HepG2 (cell line): ENCODE data around the gene TNFRSF25. TPM values are rescaled to one million over a fixed set of nuclear protein-coding genes. Genes with fewer than 3 reads are reported as not detected.

Experiments used
- ATAC-seq: fragments of 200-7000 bp; cut with Tn5 transposase; 3 replicates; pipeline ENCODE4 v1.9.1; 2020; ENCODE audit warnings: mild to moderate bottlenecking, moderate library complexity
- BruUV-seq: library from RNA; stranded (reverse); fragments of 400-500 nt; replicated peaks from 2 replicates; lab custom pipeline; 2021; lab: Mats Ljungman, UMichigan
- CTCF ChIA-PET: fragments of 300-600 bp; formaldehyde crosslinking; extraction: SDS; loops from one replicate; lab custom pipeline; 2021; ENCODE audit warnings: low total read pairs, inconsistent platforms, low intra/inter-chr PET ratio; lab: Yijun Ruan, JAX
- POLR2A ChIA-PET: fragments of 350-600 bp; sonication (Branson Sonifier 250); formaldehyde crosslinking; loops from one replicate; lab custom pipeline; 2020; ENCODE audit warnings: antibody characterized with exemption, inconsistent platforms; lab: Yijun Ruan, JAX
- DNase-seq: peaks from one replicate; pipeline ENCODE4 v3.0.0-alpha.2; 2015; ENCODE audit warnings: low spot score
- FAIRE-seq: peaks from 3 replicates; lab custom pipeline; 2011; peaks lifted over from hg19 to GRCh38; lab: Jason Lieb, UNC
- H2AFZ ChIP-seq: one replicate; pipeline ENCODE4 v1.6.1; 2011; ENCODE audit warnings: low read length, inconsistent platforms
- H3K27ac ChIP-seq: fragments of 300-600 bp; 3 replicates; pipeline ENCODE4 v1.8.0; 2011; ENCODE audit warnings: mixed run types, mild to moderate bottlenecking, mixed read lengths, low read length, inconsistent platforms; ENCODE audit not compliant: insufficient read depth; ENCODE audit errors: extremely low read length
- H3K27me3 ChIP-seq, 2 experiments: fragments of 200-600 bp in 1 of 2; 2 replicates in 1 of 2; 3 replicates in 1 of 2; pipeline versions ENCODE4 v1.6.0 to v1.8.0; 2011; ENCODE audit warnings: low read length in 2 of 2, mild to moderate bottlenecking in 2 of 2, moderate library complexity in 2 of 2, inconsistent platforms in 1 of 2; ENCODE audit not compliant: insufficient read depth in 2 of 2, control insufficient read depth in 1 of 2
- H3K36me3 ChIP-seq, 2 experiments: fragments of 200-600 bp in 1 of 2; replicated peaks in 1 of 2; 2 replicates in 1 of 2; 3 replicates in 1 of 2; pipeline versions ENCODE4 v1.5.1 to v1.8.0; 2011; ENCODE audit warnings: low read length in 2 of 2, inconsistent platforms in 1 of 2; ENCODE audit not compliant: insufficient read depth in 2 of 2, control insufficient read depth in 1 of 2
- H3K4me1 ChIP-seq: 2 replicates; pipeline ENCODE4 v1.5.1; 2012; ENCODE audit warnings: low read length, inconsistent platforms; ENCODE audit not compliant: insufficient read depth
- H3K4me2 ChIP-seq: 2 replicates; pipeline ENCODE4 v1.6.0; 2011; ENCODE audit warnings: low read depth, low read length, inconsistent platforms
- H3K4me3 ChIP-seq, 3 experiments: fragments of 200-600 bp in 1 of 3; sonication (generic), shearing (Covaris generic) in 1 of 3; replicated peaks in 1 of 3; 2 replicates each; pipeline ENCODE4 v1.5.1; 2011 to 2016; ENCODE audit warnings: low read length in 3 of 3, inconsistent platforms in 2 of 3, low read depth in 2 of 3, mild to moderate bottlenecking in 2 of 3, control low read depth in 1 of 3, mixed read lengths in 1 of 3; ENCODE audit not compliant: insufficient read depth in 1 of 3
- H3K79me2 ChIP-seq: one replicate; pipeline ENCODE4 v1.6.1; 2011; ENCODE audit warnings: low read length, inconsistent platforms; ENCODE audit not compliant: insufficient read depth
- H3K9ac ChIP-seq: 2 replicates; pipeline ENCODE4 v1.6.0; 2011; ENCODE audit warnings: mild to moderate bottlenecking, low read depth, low read length, inconsistent platforms; ENCODE audit not compliant: insufficient read depth
- H3K9me3 ChIP-seq: 2 replicates; pipeline ENCODE4 v1.5.1; 2012; ENCODE audit warnings: mild to moderate bottlenecking, low read length
- H4K20me1 ChIP-seq: 2 replicates; pipeline ENCODE4 v1.6.0; 2011; ENCODE audit warnings: inconsistent platforms, mild to moderate bottlenecking, low read length, moderate library complexity; ENCODE audit not compliant: insufficient read depth
- CEBPG ChIP-seq: IDR thresholded peaks from 2 replicates; pipeline ENCODE4 v1.6.1; 2016
- CHCHD3 ChIP-seq: sonication (generic); formaldehyde crosslinking; IDR thresholded peaks from 2 replicates; pipeline ENCODE4 v1.8.0; 2022; ENCODE audit warnings: mild to moderate bottlenecking, missing genetic modification reagents, moderate library complexity
- GATAD2A ChIP-seq: IDR thresholded peaks from 2 replicates; pipeline ENCODE4 v1.6.1; 2016
- IKZF5 ChIP-seq: IDR thresholded peaks from 2 replicates; pipeline ENCODE4 v1.6.1; 2018; ENCODE audit warnings: missing genetic modification reagents, mild to moderate bottlenecking, missing compliant biosample characterization
- KDM5B ChIP-seq: sonication (generic); formaldehyde crosslinking; IDR thresholded peaks from 2 replicates; pipeline ENCODE4 v1.4.0; 2020; ENCODE audit warnings: missing genetic modification reagents, mild to moderate bottlenecking, borderline replicate concordance
- YEATS2 ChIP-seq: sonication (generic); formaldehyde crosslinking; IDR thresholded peaks from 2 replicates; pipeline ENCODE4 v1.4.0; 2020; ENCODE audit warnings: missing genetic modification reagents, borderline replicate concordance
- YY1 ChIP-seq: IDR thresholded peaks from 2 replicates; pipeline ENCODE4 v1.6.1; 2011; ENCODE audit warnings: low read length, low read depth, moderate library complexity, mild to moderate bottlenecking; ENCODE audit not compliant: insufficient read depth, insufficient replicate concordance
- ZBTB26 ChIP-seq: IDR thresholded peaks from 2 replicates; pipeline ENCODE4 v1.6.1; 2016; ENCODE audit warnings: missing compliant biosample characterization, missing genetic modification reagents, borderline replicate concordance
- ZNF235 ChIP-seq: sonication (generic); formaldehyde crosslinking; IDR thresholded peaks from 2 replicates; pipeline ENCODE4 v1.8.1; 2023; ENCODE audit warnings: mild to moderate bottlenecking, missing genetic modification reagents, borderline replicate concordance
- ZNF280D ChIP-seq: sonication (generic); formaldehyde crosslinking; IDR thresholded peaks from 2 replicates; pipeline ENCODE4 v1.5.1; 2020; ENCODE audit warnings: mild to moderate bottlenecking, missing genetic modification reagents
- WGBS: methylation state at CpG from one replicate; pipeline ENCODE4 v1.1.6; 2017; ENCODE audit warnings: low lambda C conversion rate; 5-methylcytosine and 5-hydroxymethylcytosine counted together
- in situ Hi-C: cut with HindIII; loops from 2 replicates; pipeline ENCODE4 v1.10.0; 2017; ENCODE audit warnings: low pct_unique_long_range_greater_than_20kb; ENCODE audit not compliant: extremely low pct_ligation_motif_present
- intact Hi-C: fragments of 100-400 bp; cut with micrococcal nuclease; formaldehyde crosslinking; loops from one replicate; pipeline ENCODE4 v1.10.0; 2022; ENCODE audit not compliant: unreplicated experiment
- polyA plus RNA-seq, 8 experiments: library from polyadenylated mRNA; depleted of rRNA in 3 of 8; stranded (reverse) in 7 of 8; unstranded in 1 of 8; fragments of >200 nt; fragmentation: Illumina TruSeq in 4 of 8; extraction: Trizol in 4 of 8; gene quantifications; 2 replicates each; pipeline versions ENCODE4 v1.2.1 to v1.2.3, GENCODE V29; 2011 to 2016; ENCODE audit warnings: low read depth in 4 of 8, missing spikeins in 1 of 8, mixed read lengths in 1 of 8; ENCODE audit not compliant: insufficient read depth in 1 of 8
- total RNA-seq, 5 experiments: library from RNA; depleted of rRNA; stranded (reverse); fragments of >200 nt; fragmentation: Illumina TruSeq; extraction: Trizol; gene quantifications; 2 replicates each; pipeline ENCODE4 v1.2.3, GENCODE V29; 2016; ENCODE audit warnings: low read depth in 1 of 5

TNFRSF25 gene
- total and polyA plus RNA-seq, 2 of the 13 experiments (the other 11 are each of a cell fraction or from before 2014, with no cell fraction given): 1.4 to 1.5 TPM

- peak overlapping the region in 1 of 3 experiments; percentile 23; a peak in 1 of 6 replicates for H3K4me3 ChIP-seq
- no peak overlapping the region for H2AFZ ChIP-seq
- ChIA-PET POLR2A (interaction anchor here (1.2 kb wide), 1 partner anchor 45 kb away, joined by 3 read pairs; the partner anchor contains the start of genes NOL9 and TAS1R1), CTCF (no interaction called here)
- no TSS peak for BruUV-seq
- DNase-seq (no peak), ATAC-seq (peak; percentile 1; the same call in 1 of the 3 replicates), FAIRE-seq (no peak)
- no peaks in the 10 kb centered on the region for H3K36me3 ChIP-seq
- H3K9me3 ChIP-seq: no peaks in the 10 kb centered on the region
- peak overlapping the region; percentile 53 for H3K4me2 ChIP-seq
- H3K79me2 ChIP-seq: no peaks in the 10 kb centered on the region
- TF ChIP-seq KDM5B (0 out of 2 replicates have a peak, but pooled peaks have one; percentile 51), ZBTB26 (CRISPR knock-in tag) (0 out of 2 replicates have a peak, but pooled peaks have one; percentile 32), ZNF235 (peak; percentile 35; the same call in 1 of the 2 replicates), YY1 (peak; percentile 22), IKZF5 (0 out of 2 replicates have a peak, but pooled peaks have one; percentile 17), CHCHD3 (CRISPR knock-in tag) (no peak), ZNF280D (no peak), GATAD2A (0 out of 2 replicates have a peak, but pooled peaks have one; percentile 27), YEATS2 (CRISPR knock-in tag) (no peak), CEBPG (peak; percentile 10; the same call in 1 of the 2 replicates)
- peaks cover 80% of the 10 kb centered on the region for H3K4me1 ChIP-seq
- peaks cover 20 to 38% of the 10 kb centered on the region in 2 experiments; a peak in 4 of 5 replicates for H3K27me3 ChIP-seq
- in situ Hi-C loops: no loop called here
- H4K20me1 ChIP-seq: no peaks in the 10 kb centered on the region
- intact Hi-C loops: no loop called here
- H3K9ac ChIP-seq: no peak overlapping the region
- H3K27ac ChIP-seq: no peak overlapping the region
- 14% methylated on average over 1 of the region's 10 CpGs for WGBS
Measured at GRCh38 chr1:6509919-6510291, 43.9 kb upstream of the TNFRSF25 start.
